Stimulated activated naive CD8-positive, alpha-beta T cell treated with anti-CD3 and anti-CD28 coated beads, Interleukin-15, amount 100 ng/mL, for 72 hours (primary cell): ENCODE measurements around the gene CEP164.

Source experiments
- ATAC-seq: fragments of 150-1000 bp; cut with Tn5 transposase; 2 replicates; pipeline ENCODE4 v1.10.0; 2021; ENCODE audit warnings: mild to moderate bottlenecking, moderate library complexity
- DNase-seq, 2 donors: peaks; one replicate each; pipeline ENCODE4 v3.0.0; 2021 to 2022
- H3K27ac Mint-ChIP-seq, 2 donors: one replicate each; pipeline ENCODE4 v1.8.0; 2022; ENCODE audit warnings: mild to moderate bottlenecking in 2 of 2, mixed read lengths in 2 of 2, moderate library complexity in 2 of 2
- H3K27me3 Mint-ChIP-seq: one replicate; pipeline ENCODE4 v1.8.0; 2022; ENCODE audit warnings: mixed read lengths
- H3K4me1 Mint-ChIP-seq: one replicate; pipeline ENCODE4 v1.8.0; 2022; ENCODE audit warnings: mild to moderate bottlenecking, mixed read lengths
- H3K4me3 Mint-ChIP-seq, 2 donors: one replicate each; pipeline ENCODE4 v1.8.0; 2022; ENCODE audit warnings: mild to moderate bottlenecking in 2 of 2, mixed read lengths in 2 of 2, moderate library complexity in 1 of 2
- H3K9me3 Mint-ChIP-seq, 2 donors: one replicate each; pipeline ENCODE4 v1.8.0; 2022; ENCODE audit warnings: mixed read lengths in 2 of 2

Gene CEP164

DNA sequence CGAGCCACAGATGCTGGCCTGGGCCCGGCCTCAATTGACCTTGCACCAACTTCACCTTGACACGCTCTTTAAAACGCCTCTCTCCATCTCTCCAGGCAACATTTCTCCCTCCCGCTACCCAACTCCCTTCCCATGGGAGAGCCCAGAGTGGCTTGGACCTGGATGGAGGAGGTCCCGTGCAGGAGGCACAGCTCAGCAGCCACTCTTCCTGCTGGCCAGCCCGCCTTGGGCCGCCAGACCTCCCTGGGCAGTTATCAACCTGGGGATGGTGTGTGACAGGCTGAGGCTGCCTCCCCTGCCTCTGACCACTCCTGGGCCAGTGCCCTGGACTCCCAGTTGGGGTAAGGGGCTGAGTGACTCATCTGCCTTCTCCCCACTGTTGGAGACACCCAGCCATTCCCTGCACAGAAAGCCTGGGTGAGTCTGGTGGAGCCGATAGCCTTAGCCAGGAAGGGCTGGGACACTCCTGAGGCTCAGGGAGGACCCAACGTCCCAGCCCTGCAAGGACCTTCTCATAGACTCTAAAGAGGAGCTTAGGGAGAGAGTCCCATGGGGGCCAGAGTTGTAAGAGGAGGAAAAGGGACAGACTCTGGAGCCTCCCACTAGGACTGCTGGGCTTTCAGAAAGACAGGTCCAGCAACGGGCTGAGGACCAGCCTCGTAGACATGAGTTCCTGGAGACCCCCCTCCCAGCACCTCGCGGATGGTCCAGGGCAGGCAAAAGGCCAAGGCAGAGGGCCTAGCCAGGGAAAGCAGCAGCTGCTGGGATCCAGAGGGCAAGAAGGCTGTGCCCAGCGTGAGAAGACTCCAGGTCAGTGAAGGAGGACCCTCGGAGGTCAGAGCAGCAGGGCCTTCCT is 131.7 kb downstream of the CEP164 start:
- peaks cover 8 to 11% of the 10 kb centered on the region in 2 donors for H3K9me3 Mint-ChIP-seq
- H3K4me1 Mint-ChIP-seq = peaks cover 6% of the 10 kb centered on the region
- no peak for ATAC-seq
- peaks cover 13% of the 10 kb centered on the region for H3K27me3 Mint-ChIP-seq
- no peak for DNase-seq
- H3K4me3 Mint-ChIP-seq = no peak overlapping the region
- peak overlapping the region in 1 of 2 donors; percentile 81 for H3K27ac Mint-ChIP-seq

DNA sequence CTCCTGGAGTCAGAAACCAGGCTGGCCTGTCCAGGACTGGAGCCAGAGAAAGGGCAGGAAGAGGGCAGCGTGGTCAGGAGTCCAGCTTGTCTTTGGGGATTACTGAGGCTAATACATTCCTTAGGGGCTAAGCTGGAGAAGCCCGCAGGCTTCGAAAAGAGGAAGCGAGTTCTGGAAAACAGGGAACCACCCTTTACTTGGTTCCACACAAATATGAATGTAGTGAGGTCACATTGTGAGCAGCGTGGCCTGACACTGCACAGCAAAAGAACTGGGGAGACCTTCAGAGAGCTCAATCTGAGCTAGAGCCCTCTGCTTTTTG is 132.3 kb downstream of the CEP164 start:
- DNase-seq (no peak), ATAC-seq (no peak)
- Mint-ChIP-seq H3K4me3 (no peak overlapping the region), H3K9me3 (peaks cover 4 to 5% of the 10 kb centered on the region in 2 donors), H3K4me1 (peaks cover 6% of the 10 kb centered on the region), H3K27me3 (peaks cover 13% of the 10 kb centered on the region), H3K27ac (peak overlapping the region in 1 of 2 donors; percentile 2)

DNA sequence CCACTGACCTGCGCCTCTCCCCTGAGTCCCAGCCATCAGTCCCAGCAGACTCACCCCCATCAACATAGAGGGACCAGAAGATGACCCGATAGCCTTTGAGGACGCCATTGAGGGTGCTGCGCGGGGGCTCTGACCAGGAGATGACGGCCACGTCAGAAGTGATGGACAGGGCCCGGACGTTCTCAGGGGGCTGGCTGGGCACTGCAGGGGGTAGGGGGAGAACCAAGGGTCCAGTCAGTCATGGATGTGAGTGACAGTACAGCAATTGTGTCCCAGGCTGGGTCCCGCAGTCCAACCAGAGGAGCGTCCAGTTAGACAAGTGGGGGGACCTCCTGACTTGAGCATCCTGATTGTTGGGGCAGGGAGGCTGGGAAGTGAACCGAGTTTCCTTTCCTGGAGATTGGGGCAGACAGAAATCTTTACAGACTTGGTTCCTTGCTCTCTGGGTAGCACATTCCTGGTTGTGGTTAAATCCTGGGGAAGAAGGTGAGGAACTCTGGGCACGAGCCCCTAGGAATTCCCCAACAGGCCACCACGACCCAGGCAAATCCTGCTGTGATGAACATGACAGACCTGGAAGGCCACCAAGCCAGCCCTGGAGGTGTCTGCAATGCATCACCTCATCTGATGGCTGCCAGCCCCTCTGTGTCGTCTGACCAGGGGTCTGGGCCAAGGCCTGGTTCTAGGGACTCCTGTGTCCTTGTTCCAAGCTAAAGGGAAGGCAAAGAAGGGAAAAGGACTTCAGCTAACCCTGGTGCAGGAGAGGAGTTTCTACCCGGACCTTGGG is 133.9 kb downstream of the CEP164 start:
- no peak for DNase-seq
- peak overlapping the region in 1 of 2 donors; percentile 36 for H3K27ac Mint-ChIP-seq
- peaks cover 13% of the 10 kb centered on the region for H3K27me3 Mint-ChIP-seq
- H3K9me3 Mint-ChIP-seq = no peaks in the 10 kb centered on the region
- ATAC-seq = no peak
- H3K4me1 Mint-ChIP-seq = peaks cover 6% of the 10 kb centered on the region
- H3K4me3 Mint-ChIP-seq = no peak overlapping the region

DNA sequence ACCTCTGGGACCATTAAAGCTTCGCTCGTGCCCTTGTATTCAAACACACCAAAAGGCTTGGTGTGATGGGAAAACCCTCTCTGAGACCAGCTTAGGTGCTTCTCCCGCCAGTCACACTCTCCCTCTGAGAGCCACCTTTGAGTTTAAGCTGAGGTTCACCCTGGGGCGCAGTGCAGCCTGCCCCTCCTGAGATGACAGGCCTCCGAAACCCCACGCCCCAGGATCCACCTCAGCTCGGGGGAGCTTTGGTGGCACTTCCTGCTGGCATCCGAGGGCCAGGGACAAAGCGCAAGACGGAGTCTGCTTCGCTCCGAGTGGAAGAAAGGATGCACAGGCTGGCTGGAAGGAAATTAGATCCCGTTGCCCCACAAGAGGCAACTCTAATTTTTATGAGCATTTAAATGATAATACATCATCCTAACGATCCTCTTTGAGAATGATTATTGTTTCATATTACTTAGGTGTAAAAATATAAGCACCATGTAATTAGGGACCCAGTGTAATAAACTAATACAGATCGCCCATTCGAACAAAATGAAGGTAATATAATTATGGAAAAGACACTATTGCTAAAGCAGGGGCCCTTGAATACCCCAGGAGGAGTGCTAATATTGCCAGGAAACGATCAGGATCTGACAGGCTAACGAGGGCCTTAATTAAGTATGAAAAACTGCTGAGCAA is 134.7 kb downstream of the CEP164 start:
- no peak for DNase-seq
- no peaks in the 10 kb centered on the region for H3K9me3 Mint-ChIP-seq
- no peak for ATAC-seq
- H3K4me1 Mint-ChIP-seq = peaks cover 6% of the 10 kb centered on the region
- H3K27me3 Mint-ChIP-seq = peaks cover 13% of the 10 kb centered on the region
- H3K27ac Mint-ChIP-seq = peak overlapping the region; percentile 29 to 54
- H3K4me3 Mint-ChIP-seq = no peak overlapping the region

DNA sequence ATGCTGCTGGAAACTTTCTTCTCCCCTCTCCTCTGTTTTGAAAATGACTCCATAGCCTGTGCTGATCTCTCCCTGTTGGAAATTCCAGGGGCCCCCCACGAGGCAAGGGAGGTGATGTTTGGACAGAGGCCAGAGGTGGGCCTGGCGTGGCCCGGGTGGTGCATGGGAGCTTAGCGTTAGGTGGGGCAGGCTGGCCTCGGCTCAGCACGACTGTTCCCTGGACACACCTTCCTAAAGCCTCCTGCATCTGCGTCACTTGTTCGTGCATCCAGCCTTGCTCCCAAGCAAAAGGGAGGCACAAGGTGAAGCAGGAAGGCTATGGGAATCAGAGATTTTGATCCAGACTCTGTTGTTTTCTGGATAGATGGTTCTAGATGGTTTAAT is 135.2 kb downstream of the CEP164 start:
- Mint-ChIP-seq H3K4me1 (peaks cover 6% of the 10 kb centered on the region), H3K4me3 (no peak overlapping the region)
- ATAC-seq = no peak

More for the DNA sequence above, 135.2 kb downstream of the CEP164 start:
- Mint-ChIP-seq H3K9me3 (no peaks in the 10 kb centered on the region), H3K27ac (no peak overlapping the region), H3K27me3 (peaks cover 13% of the 10 kb centered on the region)
- no peak for DNase-seq
